Ishikawa (cell line): ENCODE results near the gene REEP3.

Source experiments
- FOXM1 ChIP-seq: IDR thresholded peaks from 2 replicates; pipeline ENCODE4 v1.6.1; 2012; ENCODE audit warnings: low read depth, borderline replicate concordance
- RAD21 ChIP-seq: IDR thresholded peaks from 2 replicates; pipeline ENCODE4 v1.6.1; 2012; ENCODE audit warnings: low read depth
- TF ChIP-seq, protein P1 (sequence below): IDR thresholded peaks from 2 replicates; pipeline ENCODE4 v1.6.1; 2012
- TF ChIP-seq, protein P2 (sequence below): IDR thresholded peaks from 2 replicates; pipeline ENCODE4 v1.6.1; 2012; ENCODE audit warnings: low read depth, mild to moderate bottlenecking

DNA sequence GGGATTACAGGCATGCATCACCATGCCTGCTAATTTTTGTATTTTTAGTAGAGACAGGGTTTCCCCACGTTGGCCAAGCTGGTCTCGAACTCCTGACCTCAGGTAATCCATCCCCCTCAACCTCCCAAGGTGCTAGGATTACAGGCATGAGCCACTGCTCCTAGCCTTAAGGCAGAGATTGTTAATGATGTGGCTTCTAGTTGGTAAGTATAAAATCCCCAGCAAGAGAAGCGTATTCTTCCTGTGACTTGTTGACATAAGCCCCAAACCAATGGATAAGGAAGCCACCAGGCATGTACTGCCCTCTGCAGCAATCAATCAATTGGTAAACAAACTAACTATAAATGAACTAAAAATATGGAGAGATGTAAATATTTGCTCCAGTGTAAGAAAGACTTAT is 41.2 kb downstream of the REEP3 start:
- TF ChIP-seq, protein P1, sequence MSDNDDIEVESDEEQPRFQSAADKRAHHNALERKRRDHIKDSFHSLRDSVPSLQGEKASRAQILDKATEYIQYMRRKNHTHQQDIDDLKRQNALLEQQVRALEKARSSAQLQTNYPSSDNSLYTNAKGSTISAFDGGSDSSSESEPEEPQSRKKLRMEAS, result no peak
- TF ChIP-seq, protein P2, sequence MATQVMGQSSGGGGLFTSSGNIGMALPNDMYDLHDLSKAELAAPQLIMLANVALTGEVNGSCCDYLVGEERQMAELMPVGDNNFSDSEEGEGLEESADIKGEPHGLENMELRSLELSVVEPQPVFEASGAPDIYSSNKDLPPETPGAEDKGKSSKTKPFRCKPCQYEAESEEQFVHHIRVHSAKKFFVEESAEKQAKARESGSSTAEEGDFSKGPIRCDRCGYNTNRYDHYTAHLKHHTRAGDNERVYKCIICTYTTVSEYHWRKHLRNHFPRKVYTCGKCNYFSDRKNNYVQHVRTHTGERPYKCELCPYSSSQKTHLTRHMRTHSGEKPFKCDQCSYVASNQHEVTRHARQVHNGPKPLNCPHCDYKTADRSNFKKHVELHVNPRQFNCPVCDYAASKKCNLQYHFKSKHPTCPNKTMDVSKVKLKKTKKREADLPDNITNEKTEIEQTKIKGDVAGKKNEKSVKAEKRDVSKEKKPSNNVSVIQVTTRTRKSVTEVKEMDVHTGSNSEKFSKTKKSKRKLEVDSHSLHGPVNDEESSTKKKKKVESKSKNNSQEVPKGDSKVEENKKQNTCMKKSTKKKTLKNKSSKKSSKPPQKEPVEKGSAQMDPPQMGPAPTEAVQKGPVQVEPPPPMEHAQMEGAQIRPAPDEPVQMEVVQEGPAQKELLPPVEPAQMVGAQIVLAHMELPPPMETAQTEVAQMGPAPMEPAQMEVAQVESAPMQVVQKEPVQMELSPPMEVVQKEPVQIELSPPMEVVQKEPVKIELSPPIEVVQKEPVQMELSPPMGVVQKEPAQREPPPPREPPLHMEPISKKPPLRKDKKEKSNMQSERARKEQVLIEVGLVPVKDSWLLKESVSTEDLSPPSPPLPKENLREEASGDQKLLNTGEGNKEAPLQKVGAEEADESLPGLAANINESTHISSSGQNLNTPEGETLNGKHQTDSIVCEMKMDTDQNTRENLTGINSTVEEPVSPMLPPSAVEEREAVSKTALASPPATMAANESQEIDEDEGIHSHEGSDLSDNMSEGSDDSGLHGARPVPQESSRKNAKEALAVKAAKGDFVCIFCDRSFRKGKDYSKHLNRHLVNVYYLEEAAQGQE, result no peak
- TF ChIP-seq RAD21 (no peak), FOXM1 (no peak)
